ENCODE measurements around the gene STON2. TPM values are rescaled to one million over a fixed set of nuclear protein-coding genes. Genes with fewer than 3 reads are reported as not detected.

The STON2 gene
- total RNA-seq, 1 experiment from 2014 or later: 28.2 TPM

- TF ChIP-seq CTCF (IDR thresholded peaks at IDR 0.05; ENCODE audit: unreplicated experiment): no peak
- CTCF ChIA-PET: interaction anchor here (0.6 kb wide), 1 partner anchor 133 kb away, joined by 3 read pairs; no protein-coding TSS in a partner anchor
- H3K27me3 Mint-ChIP-seq (ENCODE audit: unreplicated experiment): no peaks in the 10 kb centered on the region
- peak overlapping the region; percentile 72 for H3K27ac Mint-ChIP-seq (ENCODE audit: unreplicated experiment)
- intact Hi-C loops (cut with micrococcal nuclease; ENCODE audit: unreplicated experiment): loop anchor here (2.0 to 5.0 kb wide), 4 partner anchors 19 to 131 kb away; no protein-coding TSS in a partner anchor
- H3K9me3 Mint-ChIP-seq (ENCODE audit: low read depth, unreplicated experiment): no peaks in the 10 kb centered on the region
- peak overlapping the region; percentile 36 for H3K4me3 Mint-ChIP-seq (ENCODE audit: low read depth, unreplicated experiment)
- peaks cover 42% of the 10 kb centered on the region for H3K4me1 Mint-ChIP-seq (ENCODE audit: low read depth, unreplicated experiment)
- DNase-seq: peak; percentile 93
- peaks cover 12% of the 10 kb centered on the region for H3K36me3 Mint-ChIP-seq (ENCODE audit: insufficient read depth, unreplicated experiment)
- no TSS peak for BruUV-seq (replicated peaks)
Observed at GRCh38 chr14:81303258-81303935, 96.7 kb downstream of the STON2 start.

- CTCF ChIA-PET: no interaction called here
- no peak for TF ChIP-seq CTCF (IDR thresholded peaks at IDR 0.05; ENCODE audit: unreplicated experiment)
- peak; percentile 22 for DNase-seq
- BruUV-seq (replicated peaks): no TSS peak
- Mint-ChIP-seq H3K4me3 (ENCODE audit: low read depth, unreplicated experiment) (peak overlapping the region; percentile 36), H3K4me1 (ENCODE audit: low read depth, unreplicated experiment) (peaks cover 42% of the 10 kb centered on the region), H3K27ac (ENCODE audit: unreplicated experiment) (peak overlapping the region; percentile 72), H3K36me3 (ENCODE audit: insufficient read depth, unreplicated experiment) (peaks cover 12% of the 10 kb centered on the region), H3K9me3 (ENCODE audit: low read depth, unreplicated experiment) (no peaks in the 10 kb centered on the region), H3K27me3 (ENCODE audit: unreplicated experiment) (no peaks in the 10 kb centered on the region)
- intact Hi-C loops (cut with micrococcal nuclease; ENCODE audit: unreplicated experiment): loop anchor here (2.0 to 5.0 kb wide), 4 partner anchors 20 to 132 kb away; no protein-coding TSS in a partner anchor
Observed at GRCh38 chr14:81302638-81303037, 97.5 kb downstream of the STON2 start.

GRCh38 chr14:81301813-81302212, 98.3 kb downstream of the STON2 start:
- H3K36me3 Mint-ChIP-seq (ENCODE audit: insufficient read depth, unreplicated experiment): peaks cover 12% of the 10 kb centered on the region
- CTCF ChIA-PET: interaction anchor here (0.7 to 1.1 kb wide), 2 partner anchors 28 to 134 kb away, joined by 3 to 6 read pairs; no protein-coding TSS in a partner anchor
- no TSS peak for BruUV-seq (replicated peaks)
- no peaks in the 10 kb centered on the region for H3K27me3 Mint-ChIP-seq (ENCODE audit: unreplicated experiment)
- TF ChIP-seq CTCF (IDR thresholded peaks at IDR 0.05; ENCODE audit: unreplicated experiment): no peak
- intact Hi-C loops (cut with micrococcal nuclease; ENCODE audit: unreplicated experiment): loop anchor here (2.0 to 5.0 kb wide), 4 partner anchors 21 to 133 kb away; no protein-coding TSS in a partner anchor
- H3K4me3 Mint-ChIP-seq (ENCODE audit: low read depth, unreplicated experiment): no peak overlapping the region
- H3K9me3 Mint-ChIP-seq (ENCODE audit: low read depth, unreplicated experiment): no peaks in the 10 kb centered on the region
- DNase-seq: no peak
- peaks cover 42% of the 10 kb centered on the region for H3K4me1 Mint-ChIP-seq (ENCODE audit: low read depth, unreplicated experiment)
- no peak overlapping the region for H3K27ac Mint-ChIP-seq (ENCODE audit: unreplicated experiment)

- no peak for TF ChIP-seq CTCF (IDR thresholded peaks at IDR 0.05; ENCODE audit: unreplicated experiment)
- DNase-seq: no peak
- CTCF ChIA-PET: interaction anchor here (0.7 to 1.1 kb wide), 3 partner anchors 23 to 134 kb away, joined by 3 to 6 read pairs (median 3); no protein-coding TSS in a partner anchor
Observed at GRCh38 chr14:81301371-81301770, 98.8 kb downstream of the STON2 start.

More at GRCh38 chr14:81301371-81301770, 98.8 kb downstream of the STON2 start:
- Mint-ChIP-seq H3K36me3 (ENCODE audit: insufficient read depth, unreplicated experiment) (peaks cover 12% of the 10 kb centered on the region), H3K27ac (ENCODE audit: unreplicated experiment) (no peak overlapping the region), H3K4me3 (ENCODE audit: low read depth, unreplicated experiment) (no peak overlapping the region), H3K27me3 (ENCODE audit: unreplicated experiment) (no peaks in the 10 kb centered on the region), H3K4me1 (ENCODE audit: low read depth, unreplicated experiment) (peaks cover 42% of the 10 kb centered on the region), H3K9me3 (ENCODE audit: low read depth, unreplicated experiment) (no peaks in the 10 kb centered on the region)
- intact Hi-C loops (cut with micrococcal nuclease; ENCODE audit: unreplicated experiment): loop anchor here (5.0 kb wide), 1 partner anchor 84 kb away; no protein-coding TSS in a partner anchor
- no TSS peak for BruUV-seq (replicated peaks)

All from Calu3 (cell line).